ENCODE data around the gene NECAB3. TPM values are rescaled to one million over a fixed set of nuclear protein-coding genes. Genes with fewer than 3 reads are reported as not detected.

Gene NECAB3
- total and polyA plus RNA-seq, 2 donors (not counting 3 experiments of a cell fraction or from before 2014, with no cell fraction given), result 18.1 to 22.4 TPM

- no peak overlapping the region for H3K9ac ChIP-seq (replicated peaks; ENCODE audit: extremely low read depth, insufficient read depth, low read length)
- CTCF ChIA-PET, result interaction anchor here (0.7 to 1.6 kb wide), 2 partner anchors 9 to 15 kb away, joined by 3 to 4 read pairs; no protein-coding TSS in a partner anchor
- H2AFZ ChIP-seq (ENCODE audit: low read depth, low read length), result no peak overlapping the region
- FAIRE-seq (no peak), DNase-seq (ENCODE audit: low read depth, low spot score) (no peak)
- dilution Hi-C loops (cut with MboI; ENCODE audit: extremely low pct_ligation_motif_present, low sequenced_read_pairs), result no loop called here
- H3K4me3 ChIP-seq (replicated peaks in 1 of 3; ENCODE audit: insufficient read depth in 1 of 3, low read depth in 1 of 3, low read length in 3 of 3), result no peak overlapping the region
- POLR2A ChIA-PET, result no interaction called here
- H3K4me2 ChIP-seq (ENCODE audit: insufficient read depth, low read length), result no peak overlapping the region
- no peaks in the 10 kb centered on the region for H3K79me2 ChIP-seq (ENCODE audit: control insufficient read depth, insufficient read depth, low read length)
- TF ChIP-seq EZH2 (IDR thresholded peaks at IDR 0.05; ENCODE audit: borderline replicate concordance, low read depth, low read length, severe bottlenecking) (no peak), MYC (IDR thresholded peaks at IDR 0.05; ENCODE audit: low read depth, low read length) (no peak), CTCF (IDR thresholded peaks at IDR 0.05; ENCODE audit: extremely low read depth in 1 of 2, insufficient read depth in 1 of 2, low read depth in 1 of 2, low read length in 2 of 2) (no peak), GATA2 (IDR thresholded peaks at IDR 0.05; ENCODE audit: insufficient read depth, insufficient read length, low read depth, low read length) (no peak), JUN (IDR thresholded peaks at IDR 0.05; ENCODE audit: borderline replicate concordance, insufficient read depth, insufficient read length, low read depth) (no peak), FOS (IDR thresholded peaks at IDR 0.05; ENCODE audit: borderline replicate concordance, insufficient read depth, low read length) (no peak), POLR2AphosphoS5 (IDR thresholded peaks at IDR 0.05; ENCODE audit: insufficient read depth, low read depth, low read length) (no peak), POLR2A (IDR thresholded peaks at IDR 0.05; ENCODE audit: low read depth, low read length) (no peak), MAX (IDR thresholded peaks at IDR 0.05; ENCODE audit: insufficient read depth, insufficient read length) (no peak)
- intact Hi-C loops (cut with micrococcal nuclease), result no loop called here
- no peaks in the 10 kb centered on the region for H4K20me1 ChIP-seq (replicated peaks; ENCODE audit: control insufficient read depth, extremely low read depth, insufficient read depth, low read length)
- BruUV-seq (replicated peaks), result no TSS peak
- H3K4me1 ChIP-seq (ENCODE audit: control insufficient read depth, extremely low read depth, insufficient read depth, low read length), result peaks cover 15% of the 10 kb centered on the region
- no peaks in the 10 kb centered on the region for H3K36me3 ChIP-seq (ENCODE audit: control insufficient read depth in 2 of 2, extremely low read depth in 1 of 2, insufficient read depth in 2 of 2, low read length in 2 of 2)
- no peaks in the 10 kb centered on the region for H3K9me1 ChIP-seq (replicated peaks; ENCODE audit: control insufficient read depth, extremely low read depth, insufficient read depth, low read length)
- no peak overlapping the region for H3K27ac ChIP-seq (ENCODE audit: insufficient read depth, low read depth, low read length)
- no peaks in the 10 kb centered on the region for H3K9me3 ChIP-seq (replicated peaks; ENCODE audit: control insufficient read depth, insufficient read depth, low read length)
- no peaks in the 10 kb centered on the region for H3K27me3 ChIP-seq (ENCODE audit: control insufficient read depth in 2 of 2, insufficient read depth in 2 of 2, low read length in 2 of 2)
These were observed 1.9 kb upstream of the NECAB3 start for GRCh38 chr20:33676121-33676520.

Data from endothelial cell of umbilical vein (primary cell).